ENCODE measurements around the gene FBXL17. TPM values are rescaled to one million over a fixed set of nuclear protein-coding genes. Genes with fewer than 3 reads are reported as not detected.

Gene FBXL17
- total and polyA plus RNA-seq, 2 of the 4 experiments (the other 2 are of a cell fraction) = 3.9 to 8.1 TPM

GRCh38 chr5:108280248-108280647 is 101.7 kb downstream of the FBXL17 start:
- Histone ChIP-seq H3K36me3 (ENCODE audit: control insufficient read depth, insufficient read depth, low read length) (no peaks in the 10 kb centered on the region), H3K9me1 (ENCODE audit: insufficient read depth, low read length) (no peaks in the 10 kb centered on the region), H3K9ac (ENCODE audit: low read depth, low read length) (no peak overlapping the region), H2AK5ac (ENCODE audit: low read depth, low read length) (no peak overlapping the region), H3K4me3 (ENCODE audit: insufficient read depth, low read depth, low read length) (no peak overlapping the region), H2BK5ac (ENCODE audit: low read depth, low read length, poor library complexity, severe bottlenecking) (no peak overlapping the region), H4K5ac (ENCODE audit: low read depth, low read length) (no peak overlapping the region), H3K14ac (replicated peaks; ENCODE audit: low read depth, low read length) (no peak overlapping the region), H2AK9ac (replicated peaks; ENCODE audit: low read depth, low read length, poor library complexity) (no peak overlapping the region), H3K79me1 (ENCODE audit: low read depth in 1 of 2, low read length in 2 of 2) (peaks cover 7 to 8% of the 10 kb centered on the region in 2 experiments; a peak in 3 of 4 replicates), H2BK120ac (ENCODE audit: low read depth, low read length) (no peak overlapping the region), H2AFZ (replicated peaks; ENCODE audit: low read length, poor library complexity) (no peak overlapping the region), H3K56ac (ENCODE audit: extremely low read depth, insufficient read depth, low read length) (no peak overlapping the region), H3K18ac (ENCODE audit: low read depth, low read length) (no peak overlapping the region), H3K27ac (ENCODE audit: insufficient read depth, low read length) (no peak overlapping the region), H3K4me2 (ENCODE audit: low read depth, low read length) (no peak overlapping the region), H4K91ac (ENCODE audit: insufficient read depth, low read depth, low read length) (no peak overlapping the region), H4K8ac (ENCODE audit: low read depth in 2 of 2, low read length in 2 of 2) (no peak overlapping the region), H3K27me3 (ENCODE audit: control insufficient read depth, insufficient read depth, low read length) (no peaks in the 10 kb centered on the region), H3K4me1 (ENCODE audit: control insufficient read depth, insufficient read depth, low read length) (0 out of 2 replicates have a peak, but pooled peaks cover 2% of the 10 kb centered on the region), H3K23ac (ENCODE audit: low read depth, low read length) (no peak overlapping the region), H3K9me3 (ENCODE audit: control insufficient read depth, insufficient read depth, low read length) (no peaks in the 10 kb centered on the region), H4K20me1 (ENCODE audit: insufficient read depth, low read length) (no peaks in the 10 kb centered on the region), H2BK20ac (ENCODE audit: low read depth, low read length) (no peak overlapping the region), H2BK15ac (ENCODE audit: low read depth, low read length) (no peak overlapping the region), H3K4ac (ENCODE audit: low read depth, low read length) (no peak overlapping the region)
- CTCF ChIA-PET = interaction anchor here (0.6 to 0.7 kb wide), 2 partner anchors 20 to 24 kb away, joined by 3 to 4 read pairs; no protein-coding TSS in a partner anchor
- no peak for DNase-seq
- no peak for ATAC-seq (ENCODE audit: low read depth)
- POLR2A ChIA-PET (ENCODE audit: unreplicated experiment) = no interaction called here
- intact Hi-C loops (cut with micrococcal nuclease) = no loop called here
- TF ChIP-seq MXI1 (IDR thresholded peaks at IDR 0.05; ENCODE audit: borderline replicate concordance, low read depth, low read length) (no peak), RCOR1 (IDR thresholded peaks at IDR 0.05; ENCODE audit: insufficient replicate concordance, low read length) (no peak), CHD1 (IDR thresholded peaks at IDR 0.05; ENCODE audit: low read depth, low read length) (no peak), RFX5 (IDR thresholded peaks at IDR 0.05; ENCODE audit: low read depth, low read length) (no peak), MAFK (IDR thresholded peaks at IDR 0.05; ENCODE audit: low read depth, low read length) (no peak), MAZ (IDR thresholded peaks at IDR 0.05; ENCODE audit: borderline replicate concordance, low read depth, low read length) (no peak), POLR2A (IDR thresholded peaks at IDR 0.05; ENCODE audit: low read depth, low read length) (no peak), NFE2L2 (IDR thresholded peaks at IDR 0.05; ENCODE audit: low read depth, low read length) (no peak), USF2 (IDR thresholded peaks at IDR 0.05; ENCODE audit: low read depth, low read length) (no peak), FOS (IDR thresholded peaks at IDR 0.05; ENCODE audit: low read depth, low read length) (no peak), CTCF (conservative IDR thresholded peaks at IDR 0.05; ENCODE audit: low read depth, low read length) (no peak), SMC3 (IDR thresholded peaks at IDR 0.05; ENCODE audit: low read depth, low read length) (no peak), RAD21 (IDR thresholded peaks at IDR 0.05; ENCODE audit: low read length) (no peak), BHLHE40 (IDR thresholded peaks at IDR 0.05; ENCODE audit: low read depth, low read length) (no peak), CEBPB (IDR thresholded peaks at IDR 0.05; ENCODE audit: low read depth, low read length) (no peak)
- TF ChIP-seq, protein P1, sequence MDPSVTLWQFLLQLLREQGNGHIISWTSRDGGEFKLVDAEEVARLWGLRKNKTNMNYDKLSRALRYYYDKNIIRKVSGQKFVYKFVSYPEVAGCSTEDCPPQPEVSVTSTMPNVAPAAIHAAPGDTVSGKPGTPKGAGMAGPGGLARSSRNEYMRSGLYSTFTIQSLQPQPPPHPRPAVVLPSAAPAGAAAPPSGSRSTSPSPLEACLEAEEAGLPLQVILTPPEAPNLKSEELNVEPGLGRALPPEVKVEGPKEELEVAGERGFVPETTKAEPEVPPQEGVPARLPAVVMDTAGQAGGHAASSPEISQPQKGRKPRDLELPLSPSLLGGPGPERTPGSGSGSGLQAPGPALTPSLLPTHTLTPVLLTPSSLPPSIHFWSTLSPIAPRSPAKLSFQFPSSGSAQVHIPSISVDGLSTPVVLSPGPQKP (IDR thresholded peaks at IDR 0.05; ENCODE audit: borderline replicate concordance, low read depth, low read length) = no peak
- in situ Hi-C loops (cut with MboI; ENCODE audit: low sequenced_read_pairs) = no loop called here
- no TSS peak for BruUV-seq (replicated peaks)
- dilution Hi-C loops (cut with HindIII; ENCODE audit: low sequenced_read_pairs, unreplicated experiment) = no loop called here

Data from IMR-90 (cell line).